ENCODE results near the gene MAGOHB. TPM values are rescaled to one million over a fixed set of nuclear protein-coding genes. Genes with fewer than 3 reads are reported as not detected.

The MAGOHB gene
- total RNA-seq (2021): 53.8 and 91.4 TPM in 2 replicates
- percentile 98 among the genes with signal in this experiment for Bru-seq, nascent RNA
- percentile 97 among the genes with signal in this experiment for BruChase-seq, experiment 1, labeled RNA remaining after a 2-hour chase
- BruChase-seq, experiment 2, labeled RNA remaining after a 6-hour chase: percentile 94 among the genes with signal in this experiment
- long read RNA-seq, transcript MAGOHB-201 (5 exons, 2,623 nt): major isoform, 150 of 231 reads
- long read RNA-seq, transcript MAGOHB-208 (6 exons, 1,057 nt): minor isoform, 7 of 231 reads
- long read RNA-seq, partial matches to known transcripts: 1 of 231 reads
- long read RNA-seq, other reads (novel, unspliced or antisense): 71 of 231 reads

DNA sequence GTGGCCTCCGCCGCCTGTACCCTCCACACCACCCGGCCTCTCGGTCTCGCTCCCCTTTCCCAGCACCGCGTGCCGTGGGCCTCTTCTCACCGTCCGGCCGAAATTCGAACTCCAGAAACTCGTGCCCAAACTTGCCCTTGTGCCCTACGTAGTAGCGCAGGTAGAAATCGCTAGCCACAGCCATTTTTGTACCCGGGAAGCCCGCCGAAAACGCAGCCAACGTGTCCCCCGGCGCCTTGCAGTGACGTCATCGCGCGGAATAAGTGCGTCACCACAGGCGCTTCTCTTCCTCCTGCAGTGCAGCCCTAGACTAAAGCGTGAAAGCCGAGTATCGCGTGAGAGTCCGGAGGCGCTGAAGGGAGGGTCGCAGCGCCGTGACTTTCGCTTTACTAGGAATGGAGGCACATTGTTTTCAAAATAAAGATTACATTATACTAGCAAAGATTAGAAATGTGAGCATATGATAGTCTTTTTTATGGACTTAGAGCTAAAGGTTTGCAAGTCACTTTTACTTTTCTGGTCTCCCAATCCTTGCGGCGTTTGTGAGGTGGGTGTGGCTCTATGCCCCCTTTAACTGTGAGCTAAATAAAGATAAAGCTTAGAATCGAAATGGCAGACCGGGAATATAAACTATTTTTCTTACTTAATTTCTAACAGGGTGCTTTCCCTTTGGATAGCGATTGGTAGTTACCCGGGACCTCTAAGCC is at the start of gene MAGOHB:
MAGOHB (minus strand) TSS at position 261 of the 707 bp plus-strand sequence; CDS start at position 184, 77 bp downstream.
- Histone ChIP-seq H3K36me3 (ENCODE audit: low read depth) (peaks cover 14% of the 10 kb centered on the region), H3K9me2 (ENCODE audit: insufficient read depth) (no peaks in the 10 kb centered on the region), H3K27me3 (ENCODE audit: insufficient read depth, low read depth) (no peaks in the 10 kb centered on the region), H4K20me1 (ENCODE audit: insufficient read depth) (no peaks in the 10 kb centered on the region), H3K4me3 (peak within 1 kb of the TSS; percentile 90), H3K27ac (peak within 1 kb of the TSS; percentile 85), H3K4me1 (replicated peaks; ENCODE audit: insufficient read depth) (peaks cover 29% of the 10 kb centered on the region), H2AFZ (peak within 1 kb of the TSS; percentile 93), H3F3A (ENCODE audit: insufficient read depth, low read depth) (peaks cover 11% of the 10 kb centered on the region), H3K9me3 (ENCODE audit: insufficient read depth, low read depth) (no peaks in the 10 kb centered on the region), H3K79me2 (ENCODE audit: low read depth) (peaks cover 22% of the 10 kb centered on the region), H3K4me2 (peak within 1 kb of the TSS; percentile 95)
- BruUV-seq (replicated peaks): TSS peak; percentile 96
- CTCF ChIA-PET: interaction anchor here (0.7 kb wide), 1 partner anchor 667 kb away, joined by 3 read pairs; no protein-coding TSS in a partner anchor
- POLR2A ChIA-PET (ENCODE audit: unreplicated experiment): interaction anchor here (0.6 to 1.0 kb wide), 4 partner anchors 56 to 558 kb away, joined by 4 to 6 read pairs (median 4); no protein-coding TSS in a partner anchor
- no peak for TF ChIP-seq EZH2 (IDR thresholded peaks at IDR 0.05; ENCODE audit: low read depth)
- TF ChIP-seq, protein P1, sequence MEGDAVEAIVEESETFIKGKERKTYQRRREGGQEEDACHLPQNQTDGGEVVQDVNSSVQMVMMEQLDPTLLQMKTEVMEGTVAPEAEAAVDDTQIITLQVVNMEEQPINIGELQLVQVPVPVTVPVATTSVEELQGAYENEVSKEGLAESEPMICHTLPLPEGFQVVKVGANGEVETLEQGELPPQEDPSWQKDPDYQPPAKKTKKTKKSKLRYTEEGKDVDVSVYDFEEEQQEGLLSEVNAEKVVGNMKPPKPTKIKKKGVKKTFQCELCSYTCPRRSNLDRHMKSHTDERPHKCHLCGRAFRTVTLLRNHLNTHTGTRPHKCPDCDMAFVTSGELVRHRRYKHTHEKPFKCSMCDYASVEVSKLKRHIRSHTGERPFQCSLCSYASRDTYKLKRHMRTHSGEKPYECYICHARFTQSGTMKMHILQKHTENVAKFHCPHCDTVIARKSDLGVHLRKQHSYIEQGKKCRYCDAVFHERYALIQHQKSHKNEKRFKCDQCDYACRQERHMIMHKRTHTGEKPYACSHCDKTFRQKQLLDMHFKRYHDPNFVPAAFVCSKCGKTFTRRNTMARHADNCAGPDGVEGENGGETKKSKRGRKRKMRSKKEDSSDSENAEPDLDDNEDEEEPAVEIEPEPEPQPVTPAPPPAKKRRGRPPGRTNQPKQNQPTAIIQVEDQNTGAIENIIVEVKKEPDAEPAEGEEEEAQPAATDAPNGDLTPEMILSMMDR (conservative IDR thresholded peaks at IDR 0.05): no peak
- intact Hi-C loops (cut with micrococcal nuclease; ENCODE audit: unreplicated experiment): loop anchor here (1.0 to 5.0 kb wide), 5 partner anchors 21 to 281 kb away; partner anchors contain the start of gene STYK1
- peak; percentile 86 to 97 for DNase-seq

DNA sequence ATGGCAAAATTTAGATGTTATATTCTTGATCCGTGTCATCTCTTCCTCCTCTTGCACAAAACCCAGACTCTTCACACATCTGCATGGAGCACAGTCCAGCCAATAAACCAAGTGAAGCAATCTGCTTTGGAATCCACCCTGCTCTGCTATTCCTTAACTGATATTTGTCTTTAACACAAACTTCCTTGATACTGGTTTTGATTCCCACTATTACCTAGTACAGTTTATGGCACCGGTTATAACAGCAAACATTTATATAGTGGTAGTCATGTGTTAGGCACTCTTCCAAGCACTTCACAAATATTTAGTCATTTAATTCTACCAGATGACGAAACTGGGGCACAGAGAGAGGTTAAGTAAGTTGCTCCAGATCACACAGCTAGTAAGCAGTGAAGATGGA is 47.9 kb upstream of the MAGOHB start:
- intact Hi-C loops (cut with micrococcal nuclease; ENCODE audit: unreplicated experiment): no loop called here
- H3K79me2 ChIP-seq (ENCODE audit: low read depth): no peaks in the 10 kb centered on the region
- H3K4me3 ChIP-seq: no peak overlapping the region
- no peaks in the 10 kb centered on the region for H3K9me2 ChIP-seq (ENCODE audit: insufficient read depth)
- H3K27me3 ChIP-seq (ENCODE audit: insufficient read depth, low read depth): no peaks in the 10 kb centered on the region
- DNase-seq: peak in 1 of 2 experiments; percentile 56
- H2AFZ ChIP-seq: no peak overlapping the region
- H3K36me3 ChIP-seq (ENCODE audit: low read depth): no peaks in the 10 kb centered on the region
- peaks cover 3% of the 10 kb centered on the region; the same call in 1 of the 2 replicates for H3K9me3 ChIP-seq (ENCODE audit: insufficient read depth, low read depth)
- TF ChIP-seq, protein P1 (conservative IDR thresholded peaks at IDR 0.05): no peak
- TF ChIP-seq EZH2 (IDR thresholded peaks at IDR 0.05; ENCODE audit: low read depth): no peak
- CTCF ChIA-PET: no interaction called here
- H4K20me1 ChIP-seq (ENCODE audit: insufficient read depth): no peaks in the 10 kb centered on the region
- no TSS peak for BruUV-seq (replicated peaks)
- POLR2A ChIA-PET (ENCODE audit: unreplicated experiment): no interaction called here
- no peaks in the 10 kb centered on the region for H3F3A ChIP-seq (ENCODE audit: insufficient read depth, low read depth)
- no peak overlapping the region for H3K27ac ChIP-seq
- no peak overlapping the region for H3K4me2 ChIP-seq
- H3K4me1 ChIP-seq (replicated peaks; ENCODE audit: insufficient read depth): no peaks in the 10 kb centered on the region

DNA sequence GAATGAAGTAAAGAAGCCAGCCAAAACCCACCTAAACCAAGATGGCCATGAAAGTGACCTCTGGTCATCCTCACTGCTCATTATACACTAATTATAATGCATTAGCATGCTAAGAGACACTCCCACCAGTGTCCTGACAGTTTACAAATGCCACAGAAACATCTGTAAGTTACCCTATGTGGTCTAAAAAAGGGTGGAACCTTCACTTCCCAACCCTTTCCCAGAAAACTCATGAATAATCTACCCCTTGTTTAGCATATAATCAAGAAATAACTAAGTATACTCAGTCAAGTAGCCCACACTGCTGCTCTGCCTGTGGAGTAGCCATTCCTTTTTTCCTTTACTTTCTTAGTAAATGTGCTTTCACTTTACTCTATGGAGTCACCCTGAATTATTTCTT is 40.6 kb upstream of the MAGOHB start:
- Histone ChIP-seq H3K4me1 (replicated peaks; ENCODE audit: insufficient read depth) (no peaks in the 10 kb centered on the region), H3K9me3 (ENCODE audit: insufficient read depth, low read depth) (peaks cover 3% of the 10 kb centered on the region; the same call in 1 of the 2 replicates), H3K79me2 (ENCODE audit: low read depth) (no peaks in the 10 kb centered on the region), H3K4me3 (no peak overlapping the region), H3K27me3 (ENCODE audit: insufficient read depth, low read depth) (no peaks in the 10 kb centered on the region), H3K4me2 (no peak overlapping the region), H4K20me1 (ENCODE audit: insufficient read depth) (no peaks in the 10 kb centered on the region), H3F3A (ENCODE audit: insufficient read depth, low read depth) (peaks cover 1% of the 10 kb centered on the region; the same call in 1 of the 2 replicates), H3K27ac (no peak overlapping the region), H2AFZ (no peak overlapping the region), H3K9me2 (ENCODE audit: insufficient read depth) (no peaks in the 10 kb centered on the region), H3K36me3 (ENCODE audit: low read depth) (no peaks in the 10 kb centered on the region)
- intact Hi-C loops (cut with micrococcal nuclease; ENCODE audit: unreplicated experiment): no loop called here
- ChIA-PET POLR2A (ENCODE audit: unreplicated experiment) (no interaction called here), CTCF (no interaction called here)
- TF ChIP-seq, protein P1 (conservative IDR thresholded peaks at IDR 0.05): no peak
- no peak for TF ChIP-seq EZH2 (IDR thresholded peaks at IDR 0.05; ENCODE audit: low read depth)
- no peak for DNase-seq
- no TSS peak for BruUV-seq (replicated peaks)

All from PC-9 (cell line).